ENCODE data around the gene ATAD1.
"Not testable (repeated sequence)": the region's sequence is repeated elsewhere in the genome, so short reads cannot be mapped to it uniquely, and the experiment has no call there.

The ATAD1 gene

GRCh38 chr10:87860156-87860795, 42.2 kb upstream of the ATAD1 start:
- Histone ChIP-seq H3K27me3 (ENCODE audit: insufficient read depth, low read length) (no peaks in the 10 kb centered on the region), H3K9me3 (ENCODE audit: low read length) (no peaks in the 10 kb centered on the region), H3K4me3 (ENCODE audit: low read length) (no peak overlapping the region)

GRCh38 chr10:87855665-87856064, 37.6 kb upstream of the ATAD1 start:
- not testable (repeated sequence) for H3K27me3 ChIP-seq (ENCODE audit: insufficient read depth, low read length)

More at GRCh38 chr10:87860156-87860795, 42.2 kb upstream of the ATAD1 start:
- no peaks in the 10 kb centered on the region for H3K36me3 ChIP-seq (ENCODE audit: insufficient read depth, low read length)
- H2AFZ ChIP-seq (ENCODE audit: low read depth, low read length), result no peak overlapping the region
- H3K4me1 ChIP-seq (ENCODE audit: insufficient read depth, low read length), result no peaks in the 10 kb centered on the region

GRCh38 chr10:87855247-87855646, 37.2 kb upstream of the ATAD1 start:
- H3K27me3 ChIP-seq (ENCODE audit: insufficient read depth, low read length); H3K4me3 ChIP-seq (ENCODE audit: low read length); H3K4me1 ChIP-seq (ENCODE audit: insufficient read depth, low read length): not testable (repeated sequence)

More at GRCh38 chr10:87855665-87856064, 37.6 kb upstream of the ATAD1 start:
- not testable (repeated sequence) for H3K36me3 ChIP-seq (ENCODE audit: insufficient read depth, low read length); H3K9me3 ChIP-seq (ENCODE audit: low read length); H3K4me1 ChIP-seq (ENCODE audit: insufficient read depth, low read length); H2AFZ ChIP-seq (ENCODE audit: low read depth, low read length); H3K4me3 ChIP-seq (ENCODE audit: low read length)

GRCh38 chr10:87852089-87852488, 34.1 kb upstream of the ATAD1 start:
- H3K4me3 ChIP-seq (ENCODE audit: low read length), result no peak overlapping the region
- H3K27me3 ChIP-seq (ENCODE audit: insufficient read depth, low read length), result no peaks in the 10 kb centered on the region
- no peaks in the 10 kb centered on the region for H3K9me3 ChIP-seq (ENCODE audit: low read length)
- H3K36me3 ChIP-seq (ENCODE audit: insufficient read depth, low read length), result no peaks in the 10 kb centered on the region
- peaks cover 3% of the 10 kb centered on the region for H3K4me1 ChIP-seq (ENCODE audit: insufficient read depth, low read length)
- no peak overlapping the region for H2AFZ ChIP-seq (ENCODE audit: low read depth, low read length)

More at GRCh38 chr10:87855247-87855646, 37.2 kb upstream of the ATAD1 start:
- H3K9me3 ChIP-seq (ENCODE audit: low read length); H3K36me3 ChIP-seq (ENCODE audit: insufficient read depth, low read length); H2AFZ ChIP-seq (ENCODE audit: low read depth, low read length): not testable (repeated sequence)

GRCh38 chr10:87850742-87851205, 32.7 kb upstream of the ATAD1 start:
- Histone ChIP-seq H3K9me3 (ENCODE audit: low read length) (no peaks in the 10 kb centered on the region), H3K4me3 (ENCODE audit: low read length) (no peak overlapping the region), H2AFZ (ENCODE audit: low read depth, low read length) (peak overlapping the region; percentile 50), H3K36me3 (ENCODE audit: insufficient read depth, low read length) (no peaks in the 10 kb centered on the region), H3K27me3 (ENCODE audit: insufficient read depth, low read length) (no peaks in the 10 kb centered on the region), H3K4me1 (ENCODE audit: insufficient read depth, low read length) (peaks cover 3% of the 10 kb centered on the region)

- Histone ChIP-seq H3K4me3 (ENCODE audit: low read length) (no peak overlapping the region), H2AFZ (ENCODE audit: low read depth, low read length) (no peak overlapping the region), H3K4me1 (ENCODE audit: insufficient read depth, low read length) (peaks cover 3% of the 10 kb centered on the region), H3K36me3 (ENCODE audit: insufficient read depth, low read length) (no peaks in the 10 kb centered on the region), H3K27me3 (ENCODE audit: insufficient read depth, low read length) (no peaks in the 10 kb centered on the region), H3K9me3 (ENCODE audit: low read length) (no peaks in the 10 kb centered on the region)
These were observed 31.0 kb upstream of the ATAD1 start for GRCh38 chr10:87849001-87849400.

- Histone ChIP-seq H3K27me3 (ENCODE audit: insufficient read depth, low read length) (no peaks in the 10 kb centered on the region), H2AFZ (ENCODE audit: low read depth, low read length) (no peak overlapping the region)
These were observed 29.5 kb upstream of the ATAD1 start for GRCh38 chr10:87847550-87847949.

GRCh38 chr10:87846711-87847110, 28.7 kb upstream of the ATAD1 start:
- not testable (repeated sequence) for H3K27me3 ChIP-seq (ENCODE audit: insufficient read depth, low read length); H2AFZ ChIP-seq (ENCODE audit: low read depth, low read length); H3K4me1 ChIP-seq (ENCODE audit: insufficient read depth, low read length); H3K9me3 ChIP-seq (ENCODE audit: low read length); H3K4me3 ChIP-seq (ENCODE audit: low read length); H3K36me3 ChIP-seq (ENCODE audit: insufficient read depth, low read length)

More at GRCh38 chr10:87847550-87847949, 29.5 kb upstream of the ATAD1 start:
- no peak overlapping the region for H3K4me3 ChIP-seq (ENCODE audit: low read length)
- H3K36me3 ChIP-seq (ENCODE audit: insufficient read depth, low read length), result no peaks in the 10 kb centered on the region
- H3K9me3 ChIP-seq (ENCODE audit: low read length), result no peaks in the 10 kb centered on the region
- H3K4me1 ChIP-seq (ENCODE audit: insufficient read depth, low read length), result peaks cover 3% of the 10 kb centered on the region

- H3K4me1 ChIP-seq (ENCODE audit: insufficient read depth, low read length), result peaks cover 3% of the 10 kb centered on the region
- H2AFZ ChIP-seq (ENCODE audit: low read depth, low read length), result no peak overlapping the region
- no peaks in the 10 kb centered on the region for H3K36me3 ChIP-seq (ENCODE audit: insufficient read depth, low read length)
- no peaks in the 10 kb centered on the region for H3K9me3 ChIP-seq (ENCODE audit: low read length)
- H3K27me3 ChIP-seq (ENCODE audit: insufficient read depth, low read length), result no peaks in the 10 kb centered on the region
- H3K4me3 ChIP-seq (ENCODE audit: low read length), result no peak overlapping the region
These were observed 28.0 kb upstream of the ATAD1 start for GRCh38 chr10:87846023-87846422.

GRCh38 chr10:87845624-87845998, 27.6 kb upstream of the ATAD1 start:
- peaks cover 3% of the 10 kb centered on the region for H3K4me1 ChIP-seq (ENCODE audit: insufficient read depth, low read length)
- H2AFZ ChIP-seq (ENCODE audit: low read depth, low read length), result no peak overlapping the region
- H3K4me3 ChIP-seq (ENCODE audit: low read length), result no peak overlapping the region
- H3K36me3 ChIP-seq (ENCODE audit: insufficient read depth, low read length), result no peaks in the 10 kb centered on the region
- no peaks in the 10 kb centered on the region for H3K27me3 ChIP-seq (ENCODE audit: insufficient read depth, low read length)
- H3K9me3 ChIP-seq (ENCODE audit: low read length), result no peaks in the 10 kb centered on the region

GRCh38 chr10:87844837-87845623, 27.0 kb upstream of the ATAD1 start:
- Histone ChIP-seq H3K4me3 (ENCODE audit: low read length) (no peak overlapping the region), H3K4me1 (ENCODE audit: insufficient read depth, low read length) (no peaks in the 10 kb centered on the region), H3K36me3 (ENCODE audit: insufficient read depth, low read length) (no peaks in the 10 kb centered on the region), H3K9me3 (ENCODE audit: low read length) (no peaks in the 10 kb centered on the region), H3K27me3 (ENCODE audit: insufficient read depth, low read length) (no peaks in the 10 kb centered on the region), H2AFZ (ENCODE audit: low read depth, low read length) (no peak overlapping the region)

GRCh38 chr10:87843714-87844113, 25.7 kb upstream of the ATAD1 start:
- no peaks in the 10 kb centered on the region for H3K4me1 ChIP-seq (ENCODE audit: insufficient read depth, low read length)
- H3K27me3 ChIP-seq (ENCODE audit: insufficient read depth, low read length), result no peaks in the 10 kb centered on the region
- no peak overlapping the region for H2AFZ ChIP-seq (ENCODE audit: low read depth, low read length)
- no peaks in the 10 kb centered on the region for H3K36me3 ChIP-seq (ENCODE audit: insufficient read depth, low read length)
- no peaks in the 10 kb centered on the region for H3K9me3 ChIP-seq (ENCODE audit: low read length)
- H3K4me3 ChIP-seq (ENCODE audit: low read length), result no peak overlapping the region

- Histone ChIP-seq H3K4me1 (ENCODE audit: insufficient read depth, low read length) (no peaks in the 10 kb centered on the region), H3K4me3 (ENCODE audit: low read length) (no peak overlapping the region), H2AFZ (ENCODE audit: low read depth, low read length) (no peak overlapping the region), H3K27me3 (ENCODE audit: insufficient read depth, low read length) (no peaks in the 10 kb centered on the region), H3K9me3 (ENCODE audit: low read length) (no peaks in the 10 kb centered on the region), H3K36me3 (ENCODE audit: insufficient read depth, low read length) (no peaks in the 10 kb centered on the region)
These were observed 24.9 kb upstream of the ATAD1 start for GRCh38 chr10:87842776-87843497.

Data from neuron (in vitro differentiated cells).